HCEC 1CT (cell line): ENCODE measurements around the gene SMTN.
"Not testable (repeated sequence)": the region's sequence is repeated elsewhere in the genome, so short reads cannot be mapped to it uniquely, and the experiment has no call there.

Source experiments
- DNase-seq: peaks from one replicate; pipeline ENCODE4 v3.0.0-alpha.2; 2017

Gene SMTN

DNA sequence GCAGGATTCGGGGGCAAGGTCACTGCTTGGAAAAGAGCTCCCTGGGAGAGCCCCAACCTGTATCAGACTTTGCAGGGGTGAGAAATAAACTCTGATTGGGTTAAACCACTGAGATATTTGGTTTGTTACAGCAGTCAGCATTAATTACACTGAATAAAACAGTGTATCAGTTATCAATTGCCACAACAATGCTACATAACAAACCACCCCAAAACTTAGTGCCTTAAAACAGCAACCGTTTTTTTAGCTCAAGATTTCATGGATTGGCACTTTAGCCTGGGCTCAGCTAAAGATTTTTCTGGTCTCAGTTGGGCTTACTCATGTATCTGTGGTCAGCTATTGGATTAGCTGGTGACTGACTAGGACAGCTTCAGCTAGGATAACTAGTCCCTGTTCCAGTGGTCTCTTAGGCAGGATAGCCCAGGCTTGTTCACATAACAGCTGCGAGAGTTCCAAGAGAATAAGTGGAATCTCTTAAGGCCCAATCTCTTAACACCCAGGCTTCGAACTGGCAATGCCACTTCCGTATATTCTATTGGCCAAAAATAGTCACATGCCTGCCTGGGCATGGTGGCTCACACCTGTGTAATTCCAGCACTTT lies 7.5 kb upstream of the SMTN start:
- DNase-seq, result not testable (repeated sequence)

DNA sequence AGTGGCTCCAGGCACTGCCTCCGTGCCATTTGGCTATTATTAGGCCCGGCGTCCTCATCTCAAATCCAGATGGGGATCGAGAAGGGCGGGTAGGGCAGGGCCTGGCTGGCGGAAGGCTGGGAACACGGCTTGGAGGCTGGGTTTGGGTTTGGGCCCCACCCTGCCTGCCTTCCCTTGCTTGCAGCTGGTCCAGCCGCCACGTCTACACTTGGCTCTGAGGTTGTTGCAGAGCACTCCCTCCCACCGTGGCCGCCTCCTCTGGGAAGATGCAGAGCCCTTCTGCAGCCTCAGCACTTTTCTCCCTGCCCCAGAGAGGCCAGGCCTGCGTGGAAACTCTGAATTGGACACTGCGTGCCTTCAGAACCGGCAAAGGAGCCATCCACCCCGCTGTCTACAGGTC lies 5.2 kb upstream of the SMTN start:
- no peak for DNase-seq

DNA sequence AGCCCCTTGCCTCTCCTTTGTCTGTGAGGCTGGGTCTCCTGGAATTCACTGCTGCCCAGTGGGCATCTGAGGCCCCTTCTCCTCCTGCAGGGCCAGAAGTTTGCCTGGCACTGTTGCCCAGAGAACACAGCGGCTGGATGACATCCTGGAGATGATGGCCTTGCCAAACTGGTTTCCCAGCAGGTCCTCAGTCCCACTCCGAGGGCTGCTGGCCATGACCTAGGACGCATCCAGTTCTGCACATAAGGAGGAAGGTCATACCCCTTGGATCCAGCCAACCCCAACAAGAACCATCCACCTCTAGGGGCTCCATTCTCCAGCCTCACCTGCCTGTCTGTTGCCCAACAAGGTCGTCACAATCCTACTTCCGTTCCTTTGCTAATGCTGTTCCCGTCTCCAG lies 3.4 kb upstream of the SMTN start:
- DNase-seq, result no peak

DNA sequence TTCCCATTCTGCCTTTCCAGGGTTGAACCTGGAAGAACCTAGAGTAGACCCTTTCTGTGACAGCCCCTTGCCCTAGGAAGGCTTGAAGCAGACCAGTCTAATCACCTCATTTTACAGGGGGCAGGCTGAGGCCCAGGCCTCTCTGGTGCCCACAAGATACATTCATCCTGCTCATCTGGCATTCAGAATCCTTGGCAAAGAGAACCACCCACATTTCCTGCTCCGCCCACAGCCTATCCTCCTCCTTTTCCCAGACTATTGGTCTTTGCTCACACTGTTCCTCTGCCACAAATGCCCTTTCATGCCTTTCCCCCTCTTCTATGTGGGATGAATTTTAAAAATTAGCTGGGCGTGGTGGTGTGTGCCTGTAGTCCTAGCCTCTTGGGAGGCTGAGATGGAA lies 2.7 kb upstream of the SMTN start:
- not testable (repeated sequence) for DNase-seq

DNA sequence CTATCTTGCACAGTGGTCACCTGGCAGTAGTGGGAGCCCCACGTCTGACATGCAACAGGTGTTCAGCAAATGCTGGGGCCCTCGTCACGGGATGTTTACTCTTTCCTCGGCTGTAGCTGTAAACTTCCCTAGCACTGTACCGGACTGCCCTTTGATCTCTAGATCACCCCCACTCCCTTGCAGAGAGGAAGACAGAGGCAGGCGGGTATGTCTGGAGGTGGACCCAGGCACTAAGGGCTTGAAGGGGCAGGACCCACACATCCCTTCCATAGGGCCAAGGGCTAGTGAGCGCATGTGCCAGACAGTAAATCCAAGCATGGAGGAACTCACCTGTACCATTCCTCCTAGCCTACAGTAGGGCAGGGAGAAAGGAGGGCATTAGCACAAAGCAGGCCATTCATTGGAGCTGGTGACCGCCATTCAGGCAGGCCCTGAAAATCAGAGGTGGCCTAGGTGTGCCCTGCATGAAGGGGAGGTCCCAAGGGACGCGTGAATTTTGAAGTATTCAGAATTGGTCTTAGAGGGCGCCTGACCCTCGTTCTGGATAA lies 1.9 kb upstream of the SMTN start:
- DNase-seq, result no peak

DNA sequence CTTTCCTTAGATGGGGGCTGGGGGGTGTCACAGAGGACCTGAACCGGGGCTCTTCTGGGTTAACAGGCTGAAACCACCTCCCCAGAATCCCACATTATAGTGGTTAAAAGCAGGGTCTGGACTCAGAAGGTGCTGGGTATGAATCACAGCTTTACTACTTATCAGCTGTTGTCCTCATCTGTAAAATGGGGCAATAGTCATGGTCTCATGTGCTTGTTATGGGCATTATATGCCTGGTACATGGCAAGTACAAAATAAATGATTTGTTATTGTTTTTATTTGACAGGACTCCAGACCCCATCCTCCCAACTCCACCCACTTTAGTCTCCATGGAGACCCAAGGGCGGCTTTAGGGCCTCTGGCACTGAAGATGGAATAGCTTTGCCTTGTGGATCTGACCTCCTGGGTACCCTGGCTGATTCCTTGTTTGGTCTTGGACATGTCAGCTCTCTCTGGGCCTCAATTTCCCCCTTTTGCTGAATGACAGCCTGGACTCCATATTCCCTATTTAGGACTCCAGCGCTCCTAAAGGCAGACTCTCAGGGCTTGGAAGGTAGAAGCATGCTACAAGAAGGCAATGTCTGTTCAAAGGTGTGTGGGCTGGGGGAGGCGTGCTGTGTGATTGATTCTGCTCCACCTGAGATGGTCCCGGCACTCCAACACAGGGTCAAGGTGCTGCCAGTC lies 812 bp upstream of the SMTN start:
- no peak for DNase-seq

GRCh38 chr22:31081963-31082605 lies 966 bp downstream of the SMTN start:
- DNase-seq, result peak; percentile 83

DNA sequence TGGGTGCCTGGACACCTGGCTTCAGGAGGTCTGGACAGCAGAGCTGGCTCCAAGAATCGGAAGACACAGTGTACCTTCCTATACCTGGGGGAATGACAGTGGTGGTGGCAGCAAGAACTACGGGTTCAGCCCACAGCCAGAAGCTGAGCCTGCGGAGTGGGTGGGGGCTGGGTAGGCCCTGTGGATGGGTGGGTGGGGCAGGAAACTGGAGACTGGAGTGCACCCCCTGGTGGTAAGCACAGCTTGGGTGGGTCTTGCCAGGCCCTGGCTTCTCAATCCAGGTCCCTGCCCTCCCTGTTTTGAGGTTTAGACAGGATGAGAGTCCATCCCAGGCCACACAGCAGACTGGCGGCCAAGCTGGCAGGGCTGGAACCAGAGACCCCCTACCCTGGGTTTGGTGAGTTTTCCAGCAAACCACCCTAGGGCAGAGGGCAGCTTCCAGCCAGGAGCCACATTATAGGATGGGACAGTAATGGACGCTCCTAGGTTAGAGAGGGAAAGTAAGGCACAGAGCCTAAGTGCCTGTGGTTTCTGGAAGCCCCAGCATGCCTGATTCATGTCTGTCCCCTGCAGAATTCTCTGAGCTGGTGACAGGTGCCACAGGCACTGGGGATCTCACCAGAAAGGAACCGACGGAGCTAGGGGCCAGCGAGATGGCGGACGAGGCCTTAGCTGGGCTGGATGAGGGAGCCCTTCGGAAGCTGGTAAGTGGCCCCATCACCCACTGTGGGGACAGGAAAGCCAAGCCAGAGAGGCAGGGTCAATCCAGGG lies 1.7 kb downstream of the SMTN start:
- peak; percentile 63 for DNase-seq

DNA sequence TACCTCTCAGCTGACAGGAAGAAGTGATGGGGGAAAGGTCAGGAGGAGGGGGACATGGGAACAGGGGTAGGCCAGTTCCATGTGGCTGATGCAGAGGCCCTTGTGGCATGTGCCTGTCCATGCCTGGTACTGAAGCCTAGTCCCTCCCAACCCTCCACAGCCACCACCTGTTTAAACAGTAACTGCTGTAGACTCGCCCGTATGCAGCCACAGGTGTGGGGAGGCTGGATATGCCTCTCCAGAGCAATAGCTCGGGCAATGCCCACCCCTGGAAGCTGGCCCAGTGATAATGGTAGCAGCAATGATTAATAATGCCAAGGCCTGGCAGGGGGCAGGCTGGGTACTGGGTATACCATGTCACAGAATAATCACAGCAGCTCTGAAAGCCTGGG lies 2.3 kb downstream of the SMTN start:
- no peak for DNase-seq

GRCh38 chr22:31083923-31084810 lies 3.0 kb downstream of the SMTN start:
- peak; percentile 28 for DNase-seq

- DNase-seq, result peak; percentile 86
Observed at GRCh38 chr22:31084811-31085492, 3.8 kb downstream of the SMTN start.

- no peak for DNase-seq
Observed at GRCh38 chr22:31085493-31085824, 4.3 kb downstream of the SMTN start.

DNA sequence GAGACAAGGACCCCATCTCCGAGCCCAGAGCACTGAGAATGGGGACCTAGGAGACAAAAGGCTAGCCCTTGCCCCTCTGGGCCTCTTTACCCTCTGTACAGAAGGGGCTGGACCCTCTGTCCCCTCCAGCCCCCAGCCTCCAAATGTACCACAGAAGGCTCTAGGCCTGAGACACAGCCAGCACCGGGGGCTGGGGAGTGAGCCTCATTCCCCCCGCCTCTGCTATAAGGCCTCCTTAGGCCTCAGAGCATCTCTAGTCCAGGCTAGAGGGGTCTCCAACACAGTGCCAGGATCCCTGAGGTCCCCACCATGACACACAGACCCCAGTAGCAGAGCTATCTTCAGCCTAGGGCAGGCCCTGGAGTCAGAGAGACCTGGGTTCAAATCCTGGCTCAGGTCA lies 4.8 kb downstream of the SMTN start:
- DNase-seq, result no peak

DNA sequence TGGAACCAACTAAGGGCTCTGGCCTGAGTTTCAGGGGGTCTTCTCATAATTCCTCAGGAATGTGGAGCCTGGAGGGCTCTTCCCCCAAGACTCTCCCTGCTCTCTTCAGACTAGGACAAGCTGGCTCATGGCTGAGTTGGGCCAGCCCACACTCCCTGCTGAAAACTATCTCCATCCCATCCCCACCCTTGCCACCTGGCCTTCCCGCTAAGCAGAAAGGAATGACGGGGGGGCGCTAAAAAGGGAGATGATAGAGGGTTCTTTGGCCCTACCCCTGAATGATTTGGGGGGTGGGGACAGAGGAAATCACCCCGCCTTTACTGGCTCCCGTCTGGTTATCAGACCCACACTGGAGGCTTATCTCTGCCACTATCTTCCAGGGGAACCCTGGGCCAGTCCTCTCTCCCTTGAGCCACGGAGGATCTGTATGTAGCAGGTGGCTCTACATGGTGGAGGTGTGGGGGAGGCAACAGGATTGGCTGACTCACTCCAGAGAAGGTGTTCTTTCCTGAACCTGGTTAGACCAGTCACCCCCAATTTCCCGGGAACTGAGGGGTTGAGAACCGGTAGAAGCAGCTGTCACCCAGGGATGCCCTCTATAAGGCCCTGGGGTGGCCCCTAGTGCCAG lies 5.7 kb downstream of the SMTN start:
- no peak for DNase-seq

GRCh38 chr22:31087744-31088215 lies 6.7 kb downstream of the SMTN start:
- no peak for DNase-seq

GRCh38 chr22:31088233-31088986 lies 7.3 kb downstream of the SMTN start:
- no peak for DNase-seq

- peak; percentile 30 for DNase-seq
Observed at GRCh38 chr22:31089160-31090100, 8.3 kb downstream of the SMTN start.

GRCh38 chr22:31090217-31091085 lies 9.3 kb downstream of the SMTN start:
- DNase-seq, result no peak
